ENCODE results near the gene FNIP1.
A peak's percentile ranks its signal among the peaks of the same experiment; 100 is the strongest.

The FNIP1 gene

DNA sequence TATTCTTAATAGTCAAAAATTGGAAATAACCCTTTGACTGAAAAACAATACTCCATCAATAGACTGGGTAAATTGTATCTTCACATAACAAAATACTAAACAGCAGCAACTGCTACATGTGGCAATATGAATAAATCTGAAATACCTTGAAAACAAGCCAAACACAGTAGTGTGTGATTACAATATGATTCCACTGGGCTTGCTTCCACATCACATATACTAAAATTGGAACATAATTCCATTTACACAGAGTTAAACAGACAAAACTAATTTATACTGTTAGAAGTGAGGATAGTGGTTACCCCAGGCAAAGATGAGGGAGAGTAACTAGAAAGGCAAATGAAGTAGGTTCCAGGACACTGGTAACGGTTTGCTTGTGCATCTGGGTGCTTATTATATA lies 20.4 kb downstream of the FNIP1 start:
- Mint-ChIP-seq H3K4me1 (peaks cover 16 to 28% of the 10 kb centered on the region in 2 donors), H3K4me3 (no peak overlapping the region), H3K9me3 (no peaks in the 10 kb centered on the region), H3K27ac (no peak overlapping the region), H3K36me3 (peaks cover 5 to 10% of the 10 kb centered on the region in 2 donors), H3K27me3 (no peaks in the 10 kb centered on the region)
- DNase-seq = no peak
- ATAC-seq (replicated peaks) = no peak

DNA sequence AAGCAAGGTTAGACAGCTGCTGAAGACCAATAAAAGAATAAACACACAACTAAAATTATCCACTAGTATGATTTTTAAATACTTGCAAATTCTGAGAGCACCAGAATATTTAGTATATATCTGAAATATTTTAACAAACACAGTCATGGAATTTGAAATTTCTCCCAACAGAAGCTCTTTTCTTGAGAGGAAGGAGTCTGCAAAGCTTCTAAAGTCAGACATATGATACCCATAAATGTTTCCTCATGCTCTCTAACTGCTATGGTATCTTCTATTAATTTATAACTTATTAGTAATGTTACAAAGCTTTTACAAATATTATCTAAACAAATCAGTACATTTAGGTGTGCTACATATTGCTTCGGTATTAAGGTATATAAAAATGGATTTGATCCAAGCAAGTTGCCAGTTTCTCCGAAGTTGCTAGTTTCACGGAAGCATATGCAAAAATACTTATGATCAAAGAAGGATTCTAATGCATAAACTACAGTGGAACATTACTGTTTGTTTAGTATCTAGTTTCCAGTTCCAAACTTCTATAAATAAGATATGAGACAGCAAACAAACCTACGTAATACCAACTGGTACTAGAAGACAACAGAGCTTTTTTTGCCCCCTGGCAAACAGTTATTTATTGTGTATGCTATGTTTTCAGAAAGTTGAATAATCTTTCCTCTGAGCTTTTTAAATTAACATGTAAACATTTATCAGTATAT lies 22.0 kb downstream of the FNIP1 start:
- no peak overlapping the region for H3K27ac Mint-ChIP-seq
- no peaks in the 10 kb centered on the region for H3K9me3 Mint-ChIP-seq
- H3K36me3 Mint-ChIP-seq = peaks cover 0 to 4% of the 10 kb centered on the region in 2 donors
- no peaks in the 10 kb centered on the region for H3K27me3 Mint-ChIP-seq
- peaks cover 16 to 17% of the 10 kb centered on the region in 2 donors for H3K4me1 Mint-ChIP-seq
- H3K4me3 Mint-ChIP-seq = no peak overlapping the region
- ATAC-seq (replicated peaks) (no peak), DNase-seq (no peak)

DNA sequence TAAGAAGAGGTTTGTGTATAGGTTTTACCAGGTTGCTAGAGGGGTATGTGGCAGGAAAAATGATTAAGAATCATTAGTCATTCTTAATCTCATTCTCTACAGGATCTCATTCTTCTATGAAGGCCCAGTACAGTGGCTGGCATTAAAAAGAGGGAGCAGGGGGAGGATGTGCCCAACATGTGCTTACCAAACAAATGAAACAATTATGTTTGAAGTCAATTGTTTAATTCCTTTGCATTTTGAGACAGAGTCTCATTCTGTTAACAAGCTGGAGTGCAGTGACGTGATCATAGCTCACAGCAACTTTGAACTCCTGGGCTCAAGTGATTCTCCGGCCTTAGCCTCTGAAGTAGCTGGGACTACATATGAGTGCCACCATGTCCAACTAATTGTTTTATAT lies 23.0 kb downstream of the FNIP1 start:
- Mint-ChIP-seq H3K4me3 (no peak overlapping the region), H3K4me1 (peaks cover 17 to 23% of the 10 kb centered on the region in 2 donors), H3K27me3 (no peaks in the 10 kb centered on the region), H3K27ac (no peak overlapping the region), H3K36me3 (peaks cover 0 to 4% of the 10 kb centered on the region in 2 donors), H3K9me3 (no peaks in the 10 kb centered on the region)
- DNase-seq (no peak), ATAC-seq (replicated peaks) (no peak)

DNA sequence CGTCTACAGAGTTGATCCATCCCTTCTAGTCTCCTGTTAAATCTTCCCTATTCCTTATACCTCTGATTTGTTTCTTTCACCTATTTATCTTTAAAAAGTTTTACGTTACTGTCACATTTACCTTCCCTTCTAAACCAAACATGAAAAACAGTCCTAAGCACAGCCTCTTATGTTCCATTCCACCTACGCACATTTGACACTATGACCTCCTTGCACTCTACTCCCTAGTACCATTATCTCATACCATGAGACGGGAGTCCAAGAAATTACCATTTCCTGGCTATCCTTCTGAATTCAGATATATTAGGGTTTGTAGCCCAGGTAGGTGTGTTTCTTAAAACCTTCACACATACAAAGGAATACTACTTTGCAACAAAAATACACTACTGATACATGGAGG lies 25.1 kb downstream of the FNIP1 start:
- Mint-ChIP-seq H3K36me3 (peaks cover 0 to 4% of the 10 kb centered on the region in 2 donors), H3K27me3 (no peaks in the 10 kb centered on the region), H3K4me1 (peaks cover 10 to 20% of the 10 kb centered on the region in 2 donors), H3K27ac (no peak overlapping the region), H3K9me3 (no peaks in the 10 kb centered on the region), H3K4me3 (no peak overlapping the region)
- ATAC-seq (replicated peaks) = no peak
- no peak for DNase-seq

DNA sequence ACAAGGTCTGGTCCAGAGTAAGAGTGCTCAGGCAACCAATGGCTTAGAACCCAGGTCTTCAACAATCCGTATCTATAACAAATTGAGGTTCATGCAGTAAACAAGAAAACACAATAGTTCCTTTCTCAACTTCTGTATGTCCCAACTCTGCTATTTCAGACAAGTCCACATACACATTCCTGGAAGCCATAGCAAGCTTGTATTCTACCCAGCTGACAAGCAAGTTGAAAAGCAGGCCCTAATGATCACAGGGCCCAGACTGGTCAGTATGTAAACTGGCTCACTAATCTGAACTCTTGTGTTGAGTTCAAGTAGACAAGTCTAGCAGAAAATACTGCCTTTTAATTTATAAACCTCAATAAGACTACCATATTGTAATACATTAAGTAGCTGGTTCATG lies 26.9 kb downstream of the FNIP1 start:
- H3K4me3 Mint-ChIP-seq = no peak overlapping the region
- no peaks in the 10 kb centered on the region for H3K9me3 Mint-ChIP-seq
- H3K27me3 Mint-ChIP-seq = no peaks in the 10 kb centered on the region
- DNase-seq = no peak
- ATAC-seq (replicated peaks) = no peak
- H3K36me3 Mint-ChIP-seq = peaks cover 5 to 10% of the 10 kb centered on the region in 2 donors
- no peak overlapping the region for H3K27ac Mint-ChIP-seq
- peaks cover 24 to 28% of the 10 kb centered on the region in 2 donors for H3K4me1 Mint-ChIP-seq

DNA sequence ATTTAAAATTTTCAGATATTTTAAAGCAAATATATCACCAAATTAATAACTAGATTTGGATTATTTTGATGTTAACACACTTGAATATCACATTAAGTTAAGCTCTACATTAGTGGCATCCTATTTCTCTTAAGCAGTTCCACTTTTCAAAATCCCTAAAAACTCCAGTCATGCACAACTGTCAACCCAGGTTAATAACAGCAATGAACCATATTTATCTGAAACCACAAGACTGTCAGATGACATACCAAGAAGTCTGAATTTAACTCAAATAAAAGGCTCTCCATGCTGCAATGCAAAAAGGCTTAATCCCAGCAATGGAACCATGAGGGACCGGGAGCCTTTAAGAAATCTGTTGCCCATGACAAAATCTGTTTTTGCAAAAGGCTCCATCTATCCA lies 27.5 kb downstream of the FNIP1 start:
- H3K27ac Mint-ChIP-seq = no peak overlapping the region
- ATAC-seq (replicated peaks) (no peak), DNase-seq (no peak)
- no peaks in the 10 kb centered on the region for H3K9me3 Mint-ChIP-seq
- peaks cover 22 to 28% of the 10 kb centered on the region in 2 donors for H3K4me1 Mint-ChIP-seq
- no peaks in the 10 kb centered on the region for H3K27me3 Mint-ChIP-seq
- no peak overlapping the region for H3K4me3 Mint-ChIP-seq
- peaks cover 10 to 16% of the 10 kb centered on the region in 2 donors for H3K36me3 Mint-ChIP-seq

DNA sequence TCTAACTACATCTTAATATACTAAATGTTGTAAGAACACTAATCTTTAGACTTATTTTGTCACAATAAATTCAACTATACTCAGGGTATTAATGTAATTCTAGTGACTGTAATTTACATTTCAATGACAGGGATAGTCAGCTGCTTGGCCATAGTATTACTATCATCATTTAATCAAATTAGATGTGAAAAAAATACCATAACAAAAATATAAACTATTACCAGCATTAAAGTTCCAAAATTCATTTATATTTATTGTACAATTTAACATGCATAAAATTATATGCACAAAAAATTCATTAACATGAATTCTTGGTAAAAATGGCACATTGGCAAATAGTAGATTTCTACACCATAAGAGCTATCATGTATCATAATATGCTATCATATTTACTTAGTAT lies 28.9 kb downstream of the FNIP1 start:
- Mint-ChIP-seq H3K4me3 (no peak overlapping the region), H3K4me1 (peaks cover 18 to 25% of the 10 kb centered on the region in 2 donors), H3K27me3 (no peaks in the 10 kb centered on the region), H3K9me3 (peaks cover 0 to 2% of the 10 kb centered on the region in 2 donors), H3K27ac (no peak overlapping the region), H3K36me3 (peaks cover 17 to 27% of the 10 kb centered on the region in 2 donors)
- no peak for DNase-seq
- ATAC-seq (replicated peaks) = no peak

DNA sequence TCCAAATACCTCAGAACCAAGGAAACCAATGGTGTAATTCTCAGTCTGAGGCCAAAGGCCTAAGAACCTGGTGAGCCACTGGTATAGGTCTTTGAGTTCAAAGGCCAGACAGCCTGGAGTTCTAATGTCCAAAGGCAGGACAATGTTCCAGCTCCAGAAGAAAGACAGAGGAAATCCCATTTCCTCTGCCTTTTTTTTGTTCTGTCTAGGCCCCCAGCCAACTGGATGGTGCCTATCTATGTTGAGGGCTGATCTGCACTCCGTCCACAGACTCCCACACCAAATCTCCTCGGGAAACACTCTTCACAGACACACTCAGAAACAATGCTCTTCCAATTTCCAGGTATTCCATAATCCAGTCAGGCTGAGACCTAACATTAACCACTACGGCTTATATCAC lies 30.1 kb downstream of the FNIP1 start:
- Mint-ChIP-seq H3K4me1 (peaks cover 24 to 30% of the 10 kb centered on the region in 2 donors), H3K4me3 (no peak overlapping the region), H3K27me3 (no peaks in the 10 kb centered on the region), H3K36me3 (peaks cover 25 to 36% of the 10 kb centered on the region in 2 donors), H3K9me3 (peaks cover 3 to 5% of the 10 kb centered on the region in 2 donors), H3K27ac (peak overlapping the region; percentile 6)
- no peak for ATAC-seq (replicated peaks)
- no peak for DNase-seq

DNA sequence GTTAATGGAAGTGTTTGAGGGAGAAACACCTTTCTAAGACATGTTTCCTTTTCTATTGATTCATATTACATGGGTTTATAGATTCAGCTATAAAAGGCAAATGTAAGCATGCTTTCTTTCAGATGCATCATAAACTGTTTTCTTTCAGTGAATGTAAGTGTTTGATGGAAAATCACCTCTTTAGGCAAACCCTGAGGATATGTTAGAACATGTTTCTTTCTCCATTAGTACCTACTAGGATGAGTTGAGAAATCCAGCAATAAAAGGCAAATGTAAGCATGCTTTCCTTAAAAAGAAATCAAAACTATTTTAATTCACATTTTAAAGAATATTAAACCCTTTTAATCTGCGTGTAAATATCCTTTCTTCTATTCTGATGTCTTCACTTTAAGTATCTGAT lies 31.6 kb downstream of the FNIP1 start:
- Mint-ChIP-seq H3K4me1 (peaks cover 30 to 31% of the 10 kb centered on the region in 2 donors), H3K36me3 (peaks cover 25 to 41% of the 10 kb centered on the region in 2 donors), H3K27ac (no peak overlapping the region), H3K4me3 (no peak overlapping the region), H3K27me3 (no peaks in the 10 kb centered on the region), H3K9me3 (peaks cover 3 to 8% of the 10 kb centered on the region in 2 donors)
- DNase-seq (no peak), ATAC-seq (replicated peaks) (no peak)

DNA sequence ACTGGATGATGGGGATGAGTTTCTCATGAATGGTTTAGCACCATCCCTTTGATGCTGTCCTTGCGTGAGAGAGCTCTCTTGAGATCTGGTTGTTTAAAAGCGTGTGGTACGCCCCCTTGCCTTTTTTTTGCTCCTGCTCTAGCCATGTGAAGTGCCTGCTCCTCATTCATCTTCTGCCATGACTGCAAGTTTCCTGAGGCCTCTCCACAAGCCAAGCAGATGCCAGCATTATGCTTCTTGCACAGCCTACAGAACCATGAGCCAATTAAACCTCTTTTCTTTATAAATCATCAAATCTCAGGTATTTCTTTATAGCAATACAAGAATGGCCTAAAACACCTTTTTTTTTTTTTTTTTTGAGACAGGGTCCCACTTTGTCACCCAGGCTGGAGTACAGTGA lies 32.8 kb downstream of the FNIP1 start:
- Mint-ChIP-seq H3K27ac (no peak overlapping the region), H3K4me1 (peaks cover 28 to 31% of the 10 kb centered on the region in 2 donors), H3K4me3 (no peak overlapping the region), H3K9me3 (peaks cover 3 to 9% of the 10 kb centered on the region in 2 donors), H3K36me3 (peaks cover 25 to 41% of the 10 kb centered on the region in 2 donors), H3K27me3 (no peaks in the 10 kb centered on the region)
- DNase-seq (no peak), ATAC-seq (replicated peaks) (no peak)

DNA sequence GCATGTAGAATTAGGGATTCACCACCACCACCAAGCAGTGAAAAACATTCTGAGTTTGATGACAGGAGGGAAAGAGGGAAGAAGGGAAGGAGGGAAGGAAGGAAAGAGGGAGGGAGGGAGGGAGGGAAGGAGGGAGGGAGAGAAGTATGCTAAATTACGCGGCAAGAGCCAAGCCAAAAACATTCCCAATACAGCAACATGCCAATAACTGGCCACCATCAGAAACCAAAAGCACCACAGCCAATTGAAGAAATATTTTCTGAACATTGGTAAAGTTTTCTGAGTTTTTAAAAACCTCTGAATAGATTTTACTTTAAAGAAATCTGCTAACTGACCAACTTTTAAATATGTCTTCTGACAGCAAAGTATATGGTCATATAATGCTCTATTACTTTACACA lies 36.0 kb downstream of the FNIP1 start:
- DNase-seq = no peak
- H3K27ac Mint-ChIP-seq = no peak overlapping the region
- H3K9me3 Mint-ChIP-seq = peaks cover 3 to 9% of the 10 kb centered on the region in 2 donors
- H3K4me3 Mint-ChIP-seq = no peak overlapping the region
- no peak for ATAC-seq (replicated peaks)
- peaks cover 22 to 35% of the 10 kb centered on the region in 2 donors for H3K36me3 Mint-ChIP-seq
- no peaks in the 10 kb centered on the region for H3K27me3 Mint-ChIP-seq
- peaks cover 17 to 24% of the 10 kb centered on the region in 2 donors for H3K4me1 Mint-ChIP-seq

DNA sequence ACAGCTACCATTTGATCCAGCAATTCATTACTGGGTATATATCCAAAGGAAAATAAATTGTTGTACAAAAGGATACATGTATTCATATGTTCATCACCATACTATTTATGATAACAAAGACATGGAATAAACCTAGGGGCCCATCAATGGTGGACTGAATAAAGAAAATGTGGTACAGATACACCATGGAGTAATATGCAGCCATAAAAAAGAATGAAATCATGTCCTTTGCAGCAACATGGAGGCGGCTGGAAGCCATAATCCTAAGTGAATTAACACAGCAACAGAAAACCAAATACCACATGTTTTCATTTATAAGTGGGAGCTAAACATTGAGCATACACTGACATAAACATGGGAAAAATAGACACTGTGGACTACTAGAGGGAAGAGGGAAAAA lies 37.1 kb downstream of the FNIP1 start:
- peaks cover 21 to 33% of the 10 kb centered on the region in 2 donors for H3K36me3 Mint-ChIP-seq
- DNase-seq (no peak), ATAC-seq (replicated peaks) (no peak)
- H3K4me3 Mint-ChIP-seq = no peak overlapping the region
- no peaks in the 10 kb centered on the region for H3K27me3 Mint-ChIP-seq
- H3K4me1 Mint-ChIP-seq = peaks cover 13 to 23% of the 10 kb centered on the region in 2 donors
- peaks cover 3 to 9% of the 10 kb centered on the region in 2 donors for H3K9me3 Mint-ChIP-seq
- H3K27ac Mint-ChIP-seq = no peak overlapping the region

DNA sequence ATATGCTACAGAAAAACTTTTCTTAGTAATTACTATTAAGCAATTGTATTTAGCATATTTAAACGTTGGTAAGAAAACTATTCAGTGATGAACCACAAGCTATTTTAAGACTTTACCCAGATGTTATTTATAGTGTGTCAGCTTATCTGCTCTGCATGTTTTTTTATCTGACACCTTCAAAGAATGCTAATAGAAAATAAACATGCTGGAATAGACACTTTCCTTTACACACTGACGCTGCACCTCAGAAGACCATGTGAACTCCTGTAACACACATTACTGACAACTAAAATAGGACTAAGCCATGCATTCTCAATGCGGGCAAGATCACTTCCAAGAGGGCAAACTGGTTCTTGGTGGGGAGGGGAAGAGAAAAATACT lies 38.3 kb downstream of the FNIP1 start:
- no peak for DNase-seq

DNA sequence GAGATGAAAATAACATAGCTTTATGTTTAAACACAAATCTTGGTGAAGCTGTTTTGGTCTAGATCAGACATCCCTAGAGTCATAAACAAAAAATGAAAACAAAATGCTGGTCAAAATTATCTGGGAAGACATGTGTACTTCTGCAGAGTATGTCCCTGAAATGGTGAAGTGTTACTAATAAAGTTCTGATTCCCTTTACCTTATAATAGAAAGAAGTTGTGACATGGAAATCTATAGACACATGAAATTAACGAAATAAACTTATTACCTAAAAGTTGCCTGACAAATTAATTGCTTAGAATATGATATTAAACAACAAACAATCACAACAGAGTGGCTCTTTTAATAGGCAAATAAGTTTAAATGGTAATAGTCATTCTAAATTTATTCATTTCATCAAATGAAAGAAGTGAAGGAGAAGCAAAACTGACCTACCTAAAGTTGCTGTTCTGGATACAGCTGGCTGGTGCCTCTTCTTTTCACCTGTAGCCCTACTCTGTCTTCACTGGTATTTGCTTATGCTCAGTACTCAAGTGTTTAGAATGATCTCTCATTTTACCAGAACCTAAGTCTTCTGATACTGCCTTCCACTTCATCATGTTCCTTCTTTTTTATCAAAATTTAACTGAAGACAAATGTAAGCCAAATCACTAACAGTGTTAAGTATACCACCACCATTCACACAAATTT lies 38.8 kb downstream of the FNIP1 start:
- ATAC-seq (replicated peaks) (peak in 1 of 2 donors; percentile 25), DNase-seq (no peak)
- Mint-ChIP-seq H3K4me3 (no peak overlapping the region), H3K27me3 (no peaks in the 10 kb centered on the region), H3K27ac (no peak overlapping the region), H3K4me1 (peaks cover 13 to 27% of the 10 kb centered on the region in 2 donors), H3K9me3 (peaks cover 3 to 8% of the 10 kb centered on the region in 2 donors), H3K36me3 (peaks cover 16 to 25% of the 10 kb centered on the region in 2 donors)

More for the DNA sequence above, 38.3 kb downstream of the FNIP1 start:
- Mint-ChIP-seq H3K27ac (no peak overlapping the region), H3K9me3 (peaks cover 3 to 9% of the 10 kb centered on the region in 2 donors), H3K27me3 (no peaks in the 10 kb centered on the region), H3K36me3 (peaks cover 16 to 26% of the 10 kb centered on the region in 2 donors), H3K4me1 (peaks cover 13 to 27% of the 10 kb centered on the region in 2 donors), H3K4me3 (peak overlapping the region in 1 of 2 donors; percentile 28)
- ATAC-seq (replicated peaks) = no peak

DNA sequence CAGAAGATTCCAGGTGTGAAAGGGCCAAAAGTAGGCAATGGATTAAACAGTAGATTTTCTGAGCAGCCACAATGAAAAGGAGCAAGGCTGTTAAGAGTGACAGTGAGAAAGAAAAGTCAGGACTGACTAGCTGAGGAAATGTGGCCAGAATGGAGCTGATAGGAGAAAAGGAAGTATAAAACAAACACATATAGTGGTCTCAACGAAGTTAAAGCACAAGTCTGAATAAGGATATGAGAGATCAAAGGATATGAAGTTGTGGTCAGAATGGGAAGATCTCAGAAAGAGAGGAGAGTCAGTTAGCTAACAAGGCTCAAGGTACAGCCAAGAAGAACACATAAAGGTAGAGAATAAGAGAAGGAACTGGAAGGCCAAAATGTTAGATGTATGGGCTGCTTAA lies 39.9 kb downstream of the FNIP1 start:
- Mint-ChIP-seq H3K4me1 (peaks cover 10 to 23% of the 10 kb centered on the region in 2 donors), H3K9me3 (peaks cover 0 to 5% of the 10 kb centered on the region in 2 donors), H3K27ac (no peak overlapping the region), H3K27me3 (no peaks in the 10 kb centered on the region), H3K4me3 (no peak overlapping the region), H3K36me3 (peaks cover 10 to 18% of the 10 kb centered on the region in 2 donors)
- DNase-seq = no peak
- ATAC-seq (replicated peaks) = peak; percentile 10 to 29
